ENCODE measurements around the gene C12orf42.
"Not testable (repeated sequence)": the region's sequence is repeated elsewhere in the genome, so short reads cannot be mapped to it uniquely, and the experiment has no call there.

The C12orf42 gene

GRCh38 chr12:103425674-103426073 lies 70.1 kb downstream of the C12orf42 start:
- not testable (repeated sequence) for DNase-seq (ENCODE audit: low read depth in 4 of 4, low spot score in 1 of 4)

- DNase-seq (ENCODE audit: low read depth in 4 of 4, low spot score in 1 of 4), result not testable (repeated sequence)
Measured at GRCh38 chr12:103424849-103425586, 70.8 kb downstream of the C12orf42 start.

GRCh38 chr12:103423516-103423910 lies 72.3 kb downstream of the C12orf42 start:
- DNase-seq (ENCODE audit: low read depth in 4 of 4, low spot score in 1 of 4), result no peak

GRCh38 chr12:103422746-103423515 lies 72.8 kb downstream of the C12orf42 start:
- no peak for DNase-seq (ENCODE audit: low read depth in 4 of 4, low spot score in 1 of 4)

- DNase-seq (ENCODE audit: low read depth in 4 of 4, low spot score in 1 of 4), result no peak
Measured at GRCh38 chr12:103422328-103422727, 73.4 kb downstream of the C12orf42 start.

- DNase-seq (ENCODE audit: low read depth in 4 of 4, low spot score in 1 of 4), result no peak
Measured at GRCh38 chr12:103421402-103421801, 74.4 kb downstream of the C12orf42 start.

GRCh38 chr12:103415681-103416080 lies 80.1 kb downstream of the C12orf42 start:
- DNase-seq (ENCODE audit: low read depth in 4 of 4, low spot score in 1 of 4), result no peak

- no peak for DNase-seq (ENCODE audit: low read depth in 4 of 4, low spot score in 1 of 4)
Measured at GRCh38 chr12:103401421-103401820, 94.3 kb downstream of the C12orf42 start.

GRCh38 chr12:103399986-103400385 lies 95.8 kb downstream of the C12orf42 start:
- no peak for DNase-seq (ENCODE audit: low read depth in 4 of 4, low spot score in 1 of 4)

- DNase-seq (ENCODE audit: low read depth in 4 of 4, low spot score in 1 of 4), result no peak
Measured at GRCh38 chr12:103397536-103397935, 98.2 kb downstream of the C12orf42 start.

GRCh38 chr12:103392722-103393121 lies 103.0 kb downstream of the C12orf42 start:
- no peak for DNase-seq (ENCODE audit: low read depth in 4 of 4, low spot score in 1 of 4)

- DNase-seq (ENCODE audit: low read depth in 4 of 4, low spot score in 1 of 4), result no peak
Measured at GRCh38 chr12:103391103-103391502, 104.7 kb downstream of the C12orf42 start.

GRCh38 chr12:103387385-103387784 lies 108.4 kb downstream of the C12orf42 start:
- DNase-seq (ENCODE audit: low read depth in 4 of 4, low spot score in 1 of 4), result no peak

GRCh38 chr12:103386451-103386850 lies 109.3 kb downstream of the C12orf42 start:
- no peak for DNase-seq (ENCODE audit: low read depth in 4 of 4, low spot score in 1 of 4)

- no peak for DNase-seq (ENCODE audit: low read depth in 4 of 4, low spot score in 1 of 4)
Measured at GRCh38 chr12:103382736-103383346, 112.9 kb downstream of the C12orf42 start.

- no peak for DNase-seq (ENCODE audit: low read depth in 4 of 4, low spot score in 1 of 4)
Measured at GRCh38 chr12:103382119-103382518, 113.6 kb downstream of the C12orf42 start.

- DNase-seq (ENCODE audit: low read depth in 4 of 4, low spot score in 1 of 4), result no peak
Measured at GRCh38 chr12:103379670-103380069, 116.1 kb downstream of the C12orf42 start.

- DNase-seq (ENCODE audit: low read depth in 4 of 4, low spot score in 1 of 4), result no peak
Measured at GRCh38 chr12:103373088-103373523, 122.7 kb downstream of the C12orf42 start.

GRCh38 chr12:103369929-103370328 lies 125.8 kb downstream of the C12orf42 start:
- DNase-seq (ENCODE audit: low read depth in 4 of 4, low spot score in 1 of 4), result no peak

GRCh38 chr12:103368167-103368566 lies 127.6 kb downstream of the C12orf42 start:
- no peak for DNase-seq (ENCODE audit: low read depth in 4 of 4, low spot score in 1 of 4)

GRCh38 chr12:103354403-103354802 lies 141.4 kb downstream of the C12orf42 start:
- DNase-seq (ENCODE audit: low read depth in 4 of 4, low spot score in 1 of 4), result no peak

GRCh38 chr12:103353913-103354312 lies 141.9 kb downstream of the C12orf42 start:
- no peak for DNase-seq (ENCODE audit: low read depth in 4 of 4, low spot score in 1 of 4)

Measured in stimulated activated CD4-positive, alpha-beta T cell treated with anti-CD3 and anti-CD28 coated beads, Interleukin-1b, Interleukin-23, amount 100 ng/mL, for 24 hours (primary cell).